OCI-LY1 (cell line): ENCODE results near the gene NAV1.

Experiments
- H2AFZ ChIP-seq: fragments of 200-600 bp; sonication (generic), shearing (Covaris generic); 2 replicates; pipeline ENCODE4 v1.6.0; 2014; ENCODE audit warnings: antibody characterized with exemption, mild to moderate bottlenecking, low read length
- H3F3A ChIP-seq: fragments of 200-600 bp; sonication (generic), shearing (Covaris generic); 2 replicates; pipeline ENCODE4 v1.6.0; 2014; ENCODE audit warnings: mild to moderate bottlenecking, antibody characterized with exemption, low read length, moderate library complexity; ENCODE audit not compliant: insufficient read depth
- H3K27ac ChIP-seq: fragments of 200-600 bp; sonication (generic); 2 replicates; pipeline ENCODE4 v1.5.1; 2014; ENCODE audit warnings: low read length, mixed run types, mild to moderate bottlenecking, low read depth; ENCODE audit not compliant: poor library complexity, severe bottlenecking
- H3K27me3 ChIP-seq: fragments of 200-600 bp; sonication (generic); 2 replicates; pipeline ENCODE4 v1.6.0; 2014; ENCODE audit warnings: antibody characterized with exemption, mild to moderate bottlenecking, low read length, moderate library complexity; ENCODE audit not compliant: insufficient read depth
- H3K36me3 ChIP-seq: fragments of 200-600 bp; sonication (generic); 2 replicates; pipeline ENCODE4 v1.6.1; 2014; ENCODE audit warnings: mild to moderate bottlenecking, antibody characterized with exemption, low read length, moderate library complexity, mixed read lengths; ENCODE audit not compliant: insufficient read depth
- H3K4me1 ChIP-seq: fragments of 200-600 bp; sonication (generic); 2 replicates; pipeline ENCODE4 v1.5.1; 2014; ENCODE audit warnings: mild to moderate bottlenecking, low read length, moderate library complexity; ENCODE audit not compliant: insufficient read depth, severe bottlenecking
- H3K4me2 ChIP-seq: fragments of 200-600 bp; sonication (generic), shearing (Covaris generic); 2 replicates; pipeline ENCODE4 v1.6.1; 2014; ENCODE audit warnings: low read length
- H3K4me3 ChIP-seq: fragments of 200-600 bp; sonication (generic); 2 replicates; pipeline ENCODE4 v1.5.1; 2014; ENCODE audit warnings: low read length, low read depth, mild to moderate bottlenecking, mixed read lengths; ENCODE audit not compliant: poor library complexity, severe bottlenecking
- H3K79me2 ChIP-seq: fragments of 200-600 bp; shearing (Covaris generic); 2 replicates; pipeline ENCODE4 v1.6.1; 2016; ENCODE audit warnings: mixed run types, low read length, mixed read lengths; ENCODE audit not compliant: insufficient read depth
- H3K9ac ChIP-seq: fragments of 200-600 bp; sonication (generic), shearing (Covaris generic); 2 replicates; pipeline ENCODE4 v1.6.1; 2014; ENCODE audit warnings: mild to moderate bottlenecking, low read length, mixed read lengths
- H3K9me2 ChIP-seq: fragments of 200-600 bp; sonication (generic), shearing (Covaris generic); 2 replicates; pipeline ENCODE4 v1.6.1; 2014; ENCODE audit warnings: low read depth, mild to moderate bottlenecking, low read length, mixed read lengths
- H3K9me3 ChIP-seq: fragments of 200-600 bp; shearing (Covaris generic); 2 replicates; pipeline ENCODE4 v1.6.1; 2014; ENCODE audit warnings: low read length, mixed read lengths
- H4K20me1 ChIP-seq: fragments of 200-600 bp; sonication (generic), shearing (Covaris generic); 2 replicates; pipeline ENCODE4 v1.6.0; 2016; ENCODE audit warnings: mild to moderate bottlenecking, low read length; ENCODE audit not compliant: insufficient read depth
- CTCF ChIP-seq: fragments of 200-600 bp; sonication (generic), shearing (Covaris generic); IDR thresholded peaks from 2 replicates; pipeline ENCODE4 v1.5.1; 2017; ENCODE audit warnings: mild to moderate bottlenecking, antibody characterized with exemption, low read length, moderate library complexity, mixed read lengths
- EZH2 ChIP-seq: fragments of 200-600 bp; sonication (generic), shearing (Covaris generic); IDR thresholded peaks from 2 replicates; pipeline ENCODE4 v1.8.0; 2017; ENCODE audit warnings: borderline replicate concordance, mixed run types, mild to moderate bottlenecking, antibody characterized with exemption, low read length, moderate library complexity, mixed read lengths

Gene NAV1

GRCh38 chr1:201585093-201585483 is 46.2 kb downstream of the NAV1 start:
- Histone ChIP-seq H3F3A (no peaks in the 10 kb centered on the region), H3K4me2 (no peak overlapping the region), H4K20me1 (no peaks in the 10 kb centered on the region), H3K9me3 (no peaks in the 10 kb centered on the region), H3K9ac (no peak overlapping the region), H3K79me2 (no peaks in the 10 kb centered on the region), H3K36me3 (no peaks in the 10 kb centered on the region), H3K27ac (no peak overlapping the region), H2AFZ (no peak overlapping the region), H3K4me1 (no peaks in the 10 kb centered on the region), H3K27me3 (no peaks in the 10 kb centered on the region), H3K4me3 (no peak overlapping the region), H3K9me2 (no peaks in the 10 kb centered on the region)
- no peak for TF ChIP-seq CTCF
- TF ChIP-seq EZH2, result no peak

DNA sequence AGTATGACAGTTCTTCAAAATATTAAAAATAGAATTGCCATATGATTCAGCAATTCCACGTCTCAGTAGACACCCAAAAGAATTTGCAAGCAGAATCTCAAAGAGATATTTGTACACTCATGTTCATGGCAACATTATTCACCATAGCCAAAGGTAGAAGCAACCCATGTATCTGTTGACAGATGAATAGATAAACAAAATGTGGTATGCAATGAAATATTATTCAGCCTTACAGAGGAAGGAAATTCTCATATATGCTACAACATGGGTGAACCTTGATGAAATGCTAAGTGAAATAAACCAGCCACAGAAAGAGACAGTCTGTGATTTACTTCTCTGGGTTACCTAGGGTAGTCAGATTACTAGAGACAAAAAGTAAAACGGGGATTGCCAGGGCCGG is 47.0 kb downstream of the NAV1 start:
- H3K27me3 ChIP-seq, result no peaks in the 10 kb centered on the region; the same call in 1 of the 2 replicates
- no peak overlapping the region for H3K4me3 ChIP-seq
- H3K36me3 ChIP-seq, result no peaks in the 10 kb centered on the region
- H3K9ac ChIP-seq, result no peak overlapping the region
- H3K27ac ChIP-seq, result no peak overlapping the region
- H3K4me1 ChIP-seq, result no peaks in the 10 kb centered on the region
- H2AFZ ChIP-seq, result no peak overlapping the region
- H3F3A ChIP-seq, result no peaks in the 10 kb centered on the region
- H3K4me2 ChIP-seq, result no peak overlapping the region
- no peaks in the 10 kb centered on the region for H4K20me1 ChIP-seq
- no peaks in the 10 kb centered on the region for H3K9me2 ChIP-seq
- no peak for TF ChIP-seq EZH2
- TF ChIP-seq CTCF, result no peak
- H3K79me2 ChIP-seq, result no peaks in the 10 kb centered on the region
- no peaks in the 10 kb centered on the region for H3K9me3 ChIP-seq

GRCh38 chr1:201586806-201587205 is 47.9 kb downstream of the NAV1 start:
- Histone ChIP-seq H3K4me3 (no peak overlapping the region), H3K9ac (no peak overlapping the region), H3K9me3 (no peaks in the 10 kb centered on the region), H2AFZ (no peak overlapping the region), H3K9me2 (no peaks in the 10 kb centered on the region), H4K20me1 (no peaks in the 10 kb centered on the region), H3K79me2 (no peaks in the 10 kb centered on the region), H3F3A (no peaks in the 10 kb centered on the region), H3K27me3 (no peaks in the 10 kb centered on the region; the same call in 1 of the 2 replicates), H3K4me2 (no peak overlapping the region), H3K27ac (no peak overlapping the region), H3K36me3 (no peaks in the 10 kb centered on the region), H3K4me1 (no peaks in the 10 kb centered on the region)
- TF ChIP-seq CTCF, result no peak
